HEK293 (cell line): ENCODE measurements around the gene MOV10L1.

Experiments used
- CTCF ChIA-PET: fragments of 350-600 bp; formaldehyde crosslinking; extraction: SDS; loops from one replicate; lab custom pipeline; 2021; ENCODE audit warnings: antibody characterized with exemption; lab: Yijun Ruan, JAX
- POLR2A ChIA-PET: fragments of 300-600 bp; formaldehyde crosslinking; extraction: SDS; loops from one replicate; lab custom pipeline; 2020; ENCODE audit warnings: antibody characterized with exemption, inconsistent platforms; lab: Yijun Ruan, JAX
- H3K27ac ChIP-seq: fragments of 200-500 bp; sonication (Bioruptor generic); 2 replicates; pipeline ENCODE4 v1.5.1; 2014; ENCODE audit warnings: low read depth, low read length, control low read depth, inconsistent platforms; ENCODE audit errors: extremely low read depth
- H3K36me3 ChIP-seq, 2 experiments: fragments of 200-500 bp in 1 of 2; sonication (Bioruptor generic) in 1 of 2; 1 replicate in 1 of 2; 2 replicates in 1 of 2; pipeline ENCODE4 v1.5.1; 2014 to 2017; ENCODE audit warnings: inconsistent platforms in 2 of 2, low read length in 2 of 2; ENCODE audit not compliant: control insufficient read depth in 2 of 2, insufficient read depth in 1 of 2
- H3K4me1 ChIP-seq: fragments of 200-500 bp; sonication (Bioruptor generic); 2 replicates; pipeline ENCODE4 v1.5.1; 2014; ENCODE audit warnings: mild to moderate bottlenecking, low read length, inconsistent platforms; ENCODE audit not compliant: control insufficient read depth, insufficient read depth
- H3K4me3 ChIP-seq: 2 replicates; pipeline ENCODE4 v1.5.1; 2011; ENCODE audit warnings: low read depth, mild to moderate bottlenecking, control low read depth, low read length, moderate library complexity
- H3K9me3 ChIP-seq: fragments of 200-500 bp; sonication (Bioruptor generic); 2 replicates; pipeline ENCODE4 v1.5.1; 2014; ENCODE audit warnings: low read depth, low read length, inconsistent platforms; ENCODE audit not compliant: control insufficient read depth, insufficient read depth
- GLIS2 ChIP-seq: fragments of 450-650 bp; formaldehyde crosslinking; IDR thresholded peaks from 2 replicates; pipeline ENCODE4 v1.5.1; 2016; ENCODE audit warnings: missing biosample characterization, missing genetic modification characterization
- INSM2 ChIP-seq: fragments of 450-650 bp; formaldehyde crosslinking; IDR thresholded peaks from 2 replicates; pipeline ENCODE4 v1.5.1; 2016; ENCODE audit warnings: missing biosample characterization, missing genetic modification characterization
- KLF1 ChIP-seq: fragments of 450-650 bp; formaldehyde crosslinking; IDR thresholded peaks from 2 replicates; pipeline ENCODE4 v1.5.1; 2016; ENCODE audit warnings: missing biosample characterization, missing genetic modification characterization
- MEIS1 ChIP-seq: sonication (generic); formaldehyde crosslinking; IDR thresholded peaks from 2 replicates; pipeline ENCODE4 v1.8.1; 2022; ENCODE audit warnings: missing genetic modification reagents, mild to moderate bottlenecking, borderline replicate concordance
- RBAK ChIP-seq: fragments of 450-650 bp; formaldehyde crosslinking; IDR thresholded peaks from 2 replicates; pipeline ENCODE4 v1.5.1; 2016; ENCODE audit warnings: missing biosample characterization, missing genetic modification characterization
- TSHZ1 ChIP-seq: fragments of 450-650 bp; formaldehyde crosslinking; IDR thresholded peaks from 2 replicates; pipeline ENCODE4 v1.5.1; 2016; ENCODE audit warnings: missing biosample characterization, missing genetic modification characterization, borderline replicate concordance
- ZBTB10 ChIP-seq: fragments of 450-650 bp; formaldehyde crosslinking; IDR thresholded peaks from 2 replicates; pipeline ENCODE4 v1.5.1; 2016; ENCODE audit warnings: missing biosample characterization, missing genetic modification characterization
- ZFP69B ChIP-seq: fragments of 450-650 bp; formaldehyde crosslinking; IDR thresholded peaks from 2 replicates; pipeline ENCODE4 v1.5.1; 2016; ENCODE audit warnings: missing biosample characterization, missing genetic modification characterization
- ZNF140 ChIP-seq: fragments of 450-650 bp; formaldehyde crosslinking; IDR thresholded peaks from 2 replicates; pipeline ENCODE4 v1.5.1; 2016; ENCODE audit warnings: missing biosample characterization, missing genetic modification characterization
- ZNF155 ChIP-seq: fragments of 450-650 bp; formaldehyde crosslinking; IDR thresholded peaks from 2 replicates; pipeline ENCODE4 v1.5.1; 2016; ENCODE audit warnings: missing biosample characterization, missing genetic modification characterization
- ZNF280C ChIP-seq: fragments of 450-650 bp; formaldehyde crosslinking; IDR thresholded peaks from 2 replicates; pipeline ENCODE4 v1.5.1; 2016; ENCODE audit warnings: missing biosample characterization, missing genetic modification characterization
- ZNF449 ChIP-seq: fragments of 450-650 bp; formaldehyde crosslinking; IDR thresholded peaks from 2 replicates; pipeline ENCODE4 v1.5.1; 2017; ENCODE audit warnings: missing biosample characterization, mild to moderate bottlenecking, missing genetic modification characterization, moderate library complexity
- ZNF521 ChIP-seq: fragments of 450-650 bp; formaldehyde crosslinking; IDR thresholded peaks from 2 replicates; pipeline ENCODE4 v1.5.1; 2017; ENCODE audit warnings: missing biosample characterization, mild to moderate bottlenecking, missing genetic modification characterization
- ZNF629 ChIP-seq: fragments of 450-650 bp; formaldehyde crosslinking; IDR thresholded peaks from 2 replicates; pipeline ENCODE4 v1.5.1; 2017; ENCODE audit warnings: missing biosample characterization, missing genetic modification characterization
- ZNF677 ChIP-seq: fragments of 450-650 bp; IDR thresholded peaks from 2 replicates; pipeline ENCODE4 v1.5.0; 2018; ENCODE audit warnings: missing biosample characterization, mild to moderate bottlenecking, missing genetic modification characterization, moderate library complexity

The MOV10L1 gene

GRCh38 chr22:50192436-50193204 is 102.8 kb downstream of the MOV10L1 start:
- Histone ChIP-seq H3K4me3 (no peak overlapping the region), H3K36me3 (peaks cover 9 to 75% of the 10 kb centered on the region in 2 experiments; a peak in 2 of 3 replicates), H3K4me1 (peaks cover 26% of the 10 kb centered on the region), H3K9me3 (no peaks in the 10 kb centered on the region), H3K27ac (0 out of 2 replicates have a peak overlapping the region, but pooled peaks have one; percentile 8)
- POLR2A ChIA-PET = no interaction called here
- 0 out of 2 replicates have a peak, but pooled peaks have one; percentile 15 for TF ChIP-seq KLF1 (tag by site-specific recombination)
- 0 out of 2 replicates have a peak, but pooled peaks have one; percentile 16 for TF ChIP-seq GLIS2 (tag by site-specific recombination)
- no peak for TF ChIP-seq MEIS1 (CRISPR knock-in tag)
- peak; percentile 93 for TF ChIP-seq ZNF449 (tag by site-specific recombination)
- TF ChIP-seq ZNF140 (tag by site-specific recombination) = no peak
- no peak for TF ChIP-seq ZNF521
- no peak for TF ChIP-seq ZNF629 (tag by site-specific recombination)
- TF ChIP-seq TSHZ1 (tag by site-specific recombination) = no peak
- CTCF ChIA-PET = interaction anchor here (0.7 kb wide), 1 partner anchor 291 kb away, joined by 3 read pairs; no protein-coding TSS in a partner anchor

GRCh38 chr22:50193621-50194020 is 103.8 kb downstream of the MOV10L1 start:
- H3K4me3 ChIP-seq = no peak overlapping the region
- ChIA-PET CTCF (no interaction called here), POLR2A (interaction anchor here (1.1 kb wide), 1 partner anchor 12 kb away, joined by 3 read pairs; no protein-coding TSS in a partner anchor)
- peaks cover 22% of the 10 kb centered on the region for H3K4me1 ChIP-seq
- TF ChIP-seq ZFP69B (no peak), INSM2 (no peak), ZBTB10 (no peak), ZNF677 (tag by site-specific recombination) (no peak), RBAK (tag by site-specific recombination) (no peak), ZNF280C (no peak), ZNF155 (tag by site-specific recombination) (no peak)
- H3K36me3 ChIP-seq = peaks cover 9 to 80% of the 10 kb centered on the region in 2 experiments; a peak in 2 of 3 replicates
- peak overlapping the region; percentile 11; the same call in 1 of the 2 replicates for H3K27ac ChIP-seq
- no peaks in the 10 kb centered on the region for H3K9me3 ChIP-seq
